GM12878 (cell line): ENCODE measurements around the gene ABCC9. TPM values are rescaled to one million over a fixed set of nuclear protein-coding genes. Genes with fewer than 3 reads are reported as not detected.

Experiments used
- ATAC-seq: fragments of 200-7000 bp; cut with Tn5 transposase; 3 replicates; pipeline ENCODE4 v1.9.1; 2020; ENCODE audit warnings: mild to moderate bottlenecking, moderate library complexity
- BruUV-seq: library from RNA; stranded (reverse); fragments of 400-500 nt; replicated peaks from 2 replicates; lab custom pipeline; 2021; lab: Mats Ljungman, UMichigan
- CTCF ChIA-PET: fragments of 300-600 bp; sonication (Branson Sonifier 250); formaldehyde crosslinking; extraction: SDS; loops from one replicate; lab custom pipeline; 2021; ENCODE audit warnings: inconsistent platforms; lab: Yijun Ruan, JAX
- POLR2A ChIA-PET: fragments of 350-600 bp; formaldehyde crosslinking; extraction: SDS; loops from one replicate; lab custom pipeline; 2021; ENCODE audit warnings: inconsistent platforms; lab: Charles Lee
- RAD21 ChIA-PET: fragments of 300-600 bp; sonication (Branson Sonifier 250); formaldehyde crosslinking; loops from one replicate; lab custom pipeline; 2023; ENCODE audit warnings: antibody characterized with exemption; ENCODE audit not compliant: unreplicated experiment; lab: Charles Lee
- SMC1A ChIA-PET: fragments of 300-600 bp; sonication (Branson Sonifier 250); formaldehyde crosslinking; loops from one replicate; lab custom pipeline; 2023; ENCODE audit not compliant: unreplicated experiment, uncharacterized antibody; lab: Charles Lee
- DNase-seq: peaks from one replicate; pipeline ENCODE4 v3.0.0-alpha.2; 2011; ENCODE audit warnings: low read depth, low spot score
- FAIRE-seq: peaks from 3 replicates; lab custom pipeline; 2011; peaks lifted over from hg19 to GRCh38; lab: Jason Lieb, UNC
- H2AFZ ChIP-seq: 2 replicates; pipeline ENCODE4 v1.6.0; 2011; ENCODE audit warnings: low read depth, low read length, control low read depth; ENCODE audit not compliant: control insufficient read depth
- H3K27ac ChIP-seq: 2 replicates; pipeline ENCODE4 v1.5.1; 2011; ENCODE audit warnings: control low read depth; ENCODE audit not compliant: control insufficient read depth, insufficient read depth
- H3K27me3 ChIP-seq, 2 experiments: replicated peaks in 1 of 2; 2 replicates each; pipeline versions ENCODE4 v1.6.0 to v1.6.1; 2011; ENCODE audit warnings: low read length in 1 of 2; ENCODE audit not compliant: control insufficient read depth in 2 of 2, insufficient read depth in 2 of 2
- H3K36me3 ChIP-seq, 2 experiments: 2 replicates each; pipeline ENCODE4 v1.5.1; 2011; ENCODE audit warnings: low read length in 1 of 2; ENCODE audit not compliant: control insufficient read depth in 2 of 2, insufficient read depth in 2 of 2
- H3K4me1 ChIP-seq: 2 replicates; pipeline ENCODE4 v1.6.1; 2011; ENCODE audit warnings: mild to moderate bottlenecking, low read length, moderate library complexity, mixed read lengths; ENCODE audit not compliant: control insufficient read depth, insufficient read depth
- H3K4me2 ChIP-seq: 2 replicates; pipeline ENCODE4 v1.6.0; 2011; ENCODE audit warnings: control low read depth; ENCODE audit not compliant: control insufficient read depth, insufficient read depth
- H3K4me3 ChIP-seq: fragments of 200-600 bp; sonication (generic); 2 replicates; pipeline ENCODE4 v1.5.1; 2016
- H3K79me2 ChIP-seq: 2 replicates; pipeline ENCODE4 v1.6.0; 2011; ENCODE audit warnings: low read length; ENCODE audit not compliant: control insufficient read depth, insufficient read depth
- H3K9ac ChIP-seq: 2 replicates; pipeline ENCODE4 v1.8.0; 2011; ENCODE audit warnings: low read length, control low read depth, mixed read lengths; ENCODE audit not compliant: control insufficient read depth, insufficient read depth
- H3K9me3 ChIP-seq: replicated peaks from 3 replicates; pipeline ENCODE4 v1.5.1; 2011; ENCODE audit warnings: mild to moderate bottlenecking, low read length; ENCODE audit not compliant: control insufficient read depth, insufficient read depth
- H4K20me1 ChIP-seq: 2 replicates; pipeline ENCODE4 v1.6.0; 2011; ENCODE audit not compliant: control insufficient read depth, insufficient read depth
- BACH1 ChIP-seq: fragments of 450-650 bp; IDR thresholded peaks from 2 replicates; pipeline ENCODE4 v1.6.1; 2017; ENCODE audit warnings: mild to moderate bottlenecking, borderline replicate concordance
- CBFB ChIP-seq: IDR thresholded peaks from 2 replicates; pipeline ENCODE4 v1.6.1; 2016; ENCODE audit warnings: antibody characterized with exemption, low read depth
- HCFC1 ChIP-seq: fragments of 150-350 bp; IDR thresholded peaks from 2 replicates; pipeline ENCODE4 v1.6.1; 2014; ENCODE audit warnings: low read length
- HDGF ChIP-seq: fragments of 450-650 bp; IDR thresholded peaks from 2 replicates; pipeline ENCODE4 v1.6.1; 2016; ENCODE audit warnings: antibody characterized with exemption
- IKZF2 ChIP-seq, 2 experiments: fragments of 450-650 bp; IDR thresholded peaks; 2 replicates each; pipeline ENCODE4 v1.6.1; 2017; ENCODE audit warnings: mild to moderate bottlenecking in 2 of 2, moderate library complexity in 2 of 2
- MEF2A ChIP-seq: IDR thresholded peaks from 2 replicates; pipeline ENCODE4 v1.6.1; 2011; ENCODE audit warnings: low read depth, mild to moderate bottlenecking, low read length, moderate library complexity; ENCODE audit not compliant: insufficient read depth
- MTA3 ChIP-seq: IDR thresholded peaks from 2 replicates; pipeline ENCODE4 v1.6.1; 2012; ENCODE audit warnings: low read length, inconsistent platforms, borderline replicate concordance
- MYB ChIP-seq: fragments of 150-350 bp; IDR thresholded peaks from 2 replicates; pipeline ENCODE4 v1.6.1; 2014; ENCODE audit warnings: mild to moderate bottlenecking, low read depth, low read length, borderline replicate concordance
- NFYB ChIP-seq: IDR thresholded peaks from 2 replicates; pipeline ENCODE4 v1.6.1; 2011; ENCODE audit warnings: low read depth, mild to moderate bottlenecking, low read length, improper control_type of control experiment, moderate library complexity; ENCODE audit not compliant: insufficient read depth
- POLR2AphosphoS5 ChIP-seq: IDR thresholded peaks from 2 replicates; pipeline ENCODE4 v1.6.1; 2011; ENCODE audit warnings: mild to moderate bottlenecking, low read length, inconsistent platforms
- POU2F2 ChIP-seq: IDR thresholded peaks from 3 replicates; pipeline ENCODE4 v1.6.1; 2011; ENCODE audit warnings: low read depth, mild to moderate bottlenecking, low read length, borderline replicate concordance
- RFX5 ChIP-seq: IDR thresholded peaks from 2 replicates; pipeline ENCODE4 v1.6.1; 2011; ENCODE audit warnings: low read depth, low read length, improper control_type of control experiment
- SIN3A ChIP-seq: IDR thresholded peaks from 2 replicates; pipeline ENCODE4 v1.6.1; 2012; ENCODE audit warnings: low read depth, low read length, improper control_type of control experiment
- ZNF274 ChIP-seq: IDR thresholded peaks from one replicate; pipeline ENCODE4 v1.8.0; 2011; ENCODE audit not compliant: insufficient read length, insufficient read depth
- WGBS: methylation state at CpG from one replicate; pipeline ENCODE4 v1.1.6; 2016; ENCODE audit warnings: low lambda C conversion rate; ENCODE audit not compliant: insufficient replicate concordance, insufficient coverage; ENCODE audit errors: missing lambda C conversion rate; 5-methylcytosine and 5-hydroxymethylcytosine counted together
- in situ Hi-C: fragments of 300-500 bp; cut with MboI; formaldehyde crosslinking; loops from 9 replicates; pipeline ENCODE4 v1.14.3; 2018; ENCODE audit warnings: mixed read lengths
- intact Hi-C: fragments of 100-400 bp; cut with micrococcal nuclease; formaldehyde crosslinking; loops from one replicate; pipeline ENCODE4 v1.14.2; 2022; ENCODE audit not compliant: unreplicated experiment
- polyA plus RNA-seq, 11 experiments: library from polyadenylated mRNA; depleted of rRNA in 4 of 11; unstranded in 6 of 11; stranded (reverse) in 5 of 11; fragments of >200 nt; fragmentation: Nextera tagmentation in 4 of 11; fragmentation: Illumina TruSeq in 1 of 11; extraction: Ambion mirVana in 4 of 11; extraction: Trizol in 1 of 11; gene quantifications; 1 replicate in 1 of 11; 2 replicates in 10 of 11; pipeline versions ENCODE4 v1.2.1 to v1.2.3, GENCODE V29; 2011 to 2016; ENCODE audit warnings: inconsistent platforms in 2 of 11, missing spikeins in 2 of 11, low read depth in 1 of 11
- total RNA-seq, 4 experiments: library from RNA; depleted of rRNA in 3 of 4; stranded (reverse); fragments of >200 nt in 3 of 4; fragmentation: Illumina TruSeq in 1 of 4; extraction: Trizol in 1 of 4; gene quantifications; 2 replicates each; pipeline versions ENCODE4 v1.2.1 to v1.2.3, GENCODE V29; 2013 to 2021
- TF ChIP-seq, protein P1 (sequence below): fragments of 450-650 bp; IDR thresholded peaks from 2 replicates; pipeline ENCODE4 v1.6.1; 2017; ENCODE audit warnings: mild to moderate bottlenecking, moderate library complexity

The ABCC9 gene
- total and polyA plus RNA-seq, 10 of the 15 experiments (the other 5 are each of a cell fraction or from before 2014, with no cell fraction given), result under 0.01 to 0.10 (median 0.04) TPM; not detected in 2

- TF ChIP-seq HCFC1 (no peak), BACH1 (no peak), NFYB (no peak), SIN3A (no peak), MTA3 (no peak), RFX5 (no peak)
Observed at GRCh38 chr12:21894792-21895595, 46.2 kb downstream of the ABCC9 start (continued).

DNA sequence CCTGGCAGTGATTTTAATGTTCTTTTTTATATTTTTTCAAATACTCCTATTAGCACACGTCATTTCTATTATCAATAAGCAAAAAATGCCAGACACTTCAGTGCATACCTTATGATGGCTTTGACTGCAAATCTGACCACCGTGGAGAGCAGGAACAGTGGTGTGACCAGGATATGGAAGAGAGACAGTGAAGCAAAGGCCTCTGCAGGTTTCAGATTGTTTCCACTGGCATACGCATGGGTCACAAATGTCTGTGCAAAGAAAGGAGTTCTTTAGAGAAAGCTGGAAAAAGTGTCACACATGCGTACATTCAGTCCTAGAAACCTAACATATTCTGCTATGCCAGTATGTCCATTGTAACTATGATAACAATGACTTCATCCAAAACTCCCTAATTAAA is 47.3 kb downstream of the ABCC9 start:
- H3K27me3 ChIP-seq, result no peaks in the 10 kb centered on the region
- DNase-seq, result no peak
- no peaks in the 10 kb centered on the region for H4K20me1 ChIP-seq
- ChIA-PET POLR2A (no interaction called here), SMC1A (no interaction called here), RAD21 (no interaction called here), CTCF (no interaction called here)
- no peaks in the 10 kb centered on the region for H3K9me3 ChIP-seq
- in situ Hi-C loops, result no loop called here
- H3K4me3 ChIP-seq, result no peak overlapping the region
- ATAC-seq, result no peak
- H3K79me2 ChIP-seq, result no peaks in the 10 kb centered on the region
- BruUV-seq, result no TSS peak
- H3K4me2 ChIP-seq, result no peak overlapping the region
- TF ChIP-seq ZNF274, result no peak
- TF ChIP-seq MEF2A, result no peak
- TF ChIP-seq, protein P1, sequence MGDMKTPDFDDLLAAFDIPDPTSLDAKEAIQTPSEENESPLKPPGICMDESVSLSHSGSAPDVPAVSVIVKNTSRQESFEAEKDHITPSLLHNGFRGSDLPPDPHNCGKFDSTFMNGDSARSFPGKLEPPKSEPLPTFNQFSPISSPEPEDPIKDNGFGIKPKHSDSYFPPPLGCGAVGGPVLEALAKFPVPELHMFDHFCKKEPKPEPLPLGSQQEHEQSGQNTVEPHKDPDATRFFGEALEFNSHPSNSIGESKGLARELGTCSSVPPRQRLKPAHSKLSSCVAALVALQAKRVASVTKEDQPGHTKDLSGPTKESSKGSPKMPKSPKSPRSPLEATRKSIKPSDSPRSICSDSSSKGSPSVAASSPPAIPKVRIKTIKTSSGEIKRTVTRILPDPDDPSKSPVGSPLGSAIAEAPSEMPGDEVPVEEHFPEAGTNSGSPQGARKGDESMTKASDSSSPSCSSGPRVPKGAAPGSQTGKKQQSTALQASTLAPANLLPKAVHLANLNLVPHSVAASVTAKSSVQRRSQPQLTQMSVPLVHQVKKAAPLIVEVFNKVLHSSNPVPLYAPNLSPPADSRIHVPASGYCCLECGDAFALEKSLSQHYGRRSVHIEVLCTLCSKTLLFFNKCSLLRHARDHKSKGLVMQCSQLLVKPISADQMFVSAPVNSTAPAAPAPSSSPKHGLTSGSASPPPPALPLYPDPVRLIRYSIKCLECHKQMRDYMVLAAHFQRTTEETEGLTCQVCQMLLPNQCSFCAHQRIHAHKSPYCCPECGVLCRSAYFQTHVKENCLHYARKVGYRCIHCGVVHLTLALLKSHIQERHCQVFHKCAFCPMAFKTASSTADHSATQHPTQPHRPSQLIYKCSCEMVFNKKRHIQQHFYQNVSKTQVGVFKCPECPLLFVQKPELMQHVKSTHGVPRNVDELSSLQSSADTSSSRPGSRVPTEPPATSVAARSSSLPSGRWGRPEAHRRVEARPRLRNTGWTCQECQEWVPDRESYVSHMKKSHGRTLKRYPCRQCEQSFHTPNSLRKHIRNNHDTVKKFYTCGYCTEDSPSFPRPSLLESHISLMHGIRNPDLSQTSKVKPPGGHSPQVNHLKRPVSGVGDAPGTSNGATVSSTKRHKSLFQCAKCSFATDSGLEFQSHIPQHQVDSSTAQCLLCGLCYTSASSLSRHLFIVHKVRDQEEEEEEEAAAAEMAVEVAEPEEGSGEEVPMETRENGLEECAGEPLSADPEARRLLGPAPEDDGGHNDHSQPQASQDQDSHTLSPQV, result no peak
- no peak for TF ChIP-seq CBFB
- TF ChIP-seq HDGF, result no peak
- TF ChIP-seq MYB, result no peak
- TF ChIP-seq POU2F2, result no peak
- no peak for TF ChIP-seq IKZF2 (IDR thresholded peaks at IDR 0.05)
- no peak for TF ChIP-seq POLR2AphosphoS5
- 39% methylated on average over 4 of the region's 4 CpGs for WGBS
- no peak overlapping the region for H2AFZ ChIP-seq
- no peak for FAIRE-seq
- no peaks in the 10 kb centered on the region for H3K36me3 ChIP-seq
- H3K9ac ChIP-seq, result no peak overlapping the region
- H3K27ac ChIP-seq, result no peak overlapping the region
- intact Hi-C loops, result no loop called here
- no peaks in the 10 kb centered on the region for H3K4me1 ChIP-seq
